ENCODE measurements around the gene FAM227B.

GRCh38 chr15:49573421-49573820 is 47.2 kb downstream of the FAM227B start:
- TF ChIP-seq CTCF (conservative IDR thresholded peaks at IDR 0.05 in 1 of 2, IDR thresholded peaks at IDR 0.05 in 1 of 2; ENCODE audit: extremely low read depth in 1 of 2, insufficient read depth in 1 of 2, low read depth in 1 of 2, low read length in 2 of 2) (no peak), EZH2 (IDR thresholded peaks at IDR 0.05; ENCODE audit: borderline replicate concordance, low read length) (no peak)

Data from mammary epithelial cell (primary cell).